22Rv1 (cell line): ENCODE measurements around the gene CASK.

Source experiments
- CTCF ChIP-seq: fragments of 450-650 bp; IDR thresholded peaks from 2 replicates; pipeline ENCODE4 v1.5.1; 2017; ENCODE audit warnings: mild to moderate bottlenecking
- ZFX ChIP-seq: fragments of 450-650 bp; IDR thresholded peaks from 2 replicates; pipeline ENCODE4 v1.6.1; 2017; ENCODE audit warnings: antibody characterized with exemption, borderline replicate concordance

DNA sequence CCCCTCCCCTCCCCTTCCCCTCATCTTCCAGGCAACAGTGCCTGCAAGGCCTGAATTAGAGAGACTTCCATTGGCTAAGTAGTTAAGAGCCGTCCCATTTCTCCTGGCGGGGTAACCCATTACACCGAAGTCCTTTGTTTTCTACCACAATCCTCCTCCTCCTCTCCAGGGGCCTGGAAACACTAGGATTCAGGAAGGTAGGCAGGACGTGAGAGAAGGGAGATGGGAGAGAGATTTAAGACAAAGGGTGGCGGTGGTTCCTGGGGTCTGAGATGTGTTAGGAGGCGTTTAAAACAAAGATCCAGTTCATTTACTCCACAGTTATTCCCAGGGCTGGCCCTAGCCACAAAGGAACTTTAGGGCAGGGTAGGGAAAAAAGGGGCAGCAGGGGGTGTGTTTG, 448.2 kb downstream of the CASK start:
- no peak for TF ChIP-seq CTCF
- no peak for TF ChIP-seq ZFX
